Loucy (cell line): ENCODE measurements around the gene ZSCAN9.

Experiments used
- H2AFZ ChIP-seq: fragments of 200-600 bp; sonication (generic); 2 replicates; pipeline ENCODE4 v1.6.0; 2016; ENCODE audit warnings: antibody characterized with exemption, mild to moderate bottlenecking, low read length, moderate library complexity
- H3F3A ChIP-seq: fragments of 200-600 bp; 2 replicates; pipeline ENCODE4 v1.6.0; 2016; ENCODE audit warnings: antibody characterized with exemption, low read depth, mild to moderate bottlenecking
- H3K27me3 ChIP-seq: fragments of 200-600 bp; sonication (generic); 2 replicates; pipeline ENCODE4 v1.6.1; 2014; ENCODE audit warnings: low read length, mild to moderate bottlenecking; ENCODE audit not compliant: insufficient read depth, poor library complexity, severe bottlenecking
- H3K36me3 ChIP-seq: fragments of 200-600 bp; sonication (generic); 2 replicates; pipeline ENCODE4 v1.6.1; 2016; ENCODE audit warnings: low read length; ENCODE audit not compliant: insufficient read depth
- H3K4me1 ChIP-seq: fragments of 200-600 bp; sonication (generic); 2 replicates; pipeline ENCODE4 v1.5.1; 2014; ENCODE audit warnings: low read length, mild to moderate bottlenecking; ENCODE audit not compliant: insufficient read depth, poor library complexity, severe bottlenecking
- H3K4me2 ChIP-seq: fragments of 200-600 bp; sonication (generic); 2 replicates; pipeline ENCODE4 v1.6.0; 2014; ENCODE audit warnings: antibody characterized with exemption, low read length, low read depth, mild to moderate bottlenecking; ENCODE audit not compliant: poor library complexity, severe bottlenecking
- H3K4me3 ChIP-seq: fragments of 200-600 bp; sonication (generic); 2 replicates; pipeline ENCODE4 v1.5.1; 2014; ENCODE audit warnings: low read length, mild to moderate bottlenecking, mixed read lengths; ENCODE audit not compliant: poor library complexity, severe bottlenecking
- H3K79me2 ChIP-seq: fragments of 200-600 bp; sonication (generic); 2 replicates; pipeline ENCODE4 v1.6.1; 2014; ENCODE audit warnings: low read length; ENCODE audit not compliant: insufficient read depth
- H3K9ac ChIP-seq: fragments of 200-600 bp; sonication (generic); 2 replicates; pipeline ENCODE4 v1.6.0; 2014; ENCODE audit warnings: mild to moderate bottlenecking, low read depth, low read length, moderate library complexity; ENCODE audit not compliant: poor library complexity, severe bottlenecking
- H3K9me2 ChIP-seq: fragments of 200-600 bp; sonication (generic); replicated peaks from 2 replicates; pipeline ENCODE4 v1.6.1; 2016; ENCODE audit warnings: low read depth, low read length, mixed read lengths
- H3K9me3 ChIP-seq: fragments of 200-600 bp; sonication (generic); 2 replicates; pipeline ENCODE4 v1.6.1; 2014; ENCODE audit warnings: mild to moderate bottlenecking, antibody characterized with exemption, low read length, low read depth; ENCODE audit not compliant: insufficient read depth
- H4K20me1 ChIP-seq: fragments of 200-600 bp; sonication (generic); 2 replicates; pipeline ENCODE4 v1.6.0; 2014; ENCODE audit warnings: antibody characterized with exemption, low read length, mild to moderate bottlenecking; ENCODE audit not compliant: insufficient read depth, poor library complexity, severe bottlenecking
- EZH2phosphoT487 ChIP-seq: fragments of 200-600 bp; IDR thresholded peaks from 2 replicates; pipeline ENCODE4 v1.6.1; 2018; ENCODE audit warnings: antibody characterized with exemption, mild to moderate bottlenecking, moderate library complexity, borderline replicate concordance
- TF ChIP-seq, protein P1 (sequence below): fragments of 200-600 bp; sonication (generic); conservative IDR thresholded peaks from 2 replicates; pipeline ENCODE4 v1.5.1; 2014; ENCODE audit warnings: mild to moderate bottlenecking, antibody characterized with exemption, low read length

Gene ZSCAN9

DNA sequence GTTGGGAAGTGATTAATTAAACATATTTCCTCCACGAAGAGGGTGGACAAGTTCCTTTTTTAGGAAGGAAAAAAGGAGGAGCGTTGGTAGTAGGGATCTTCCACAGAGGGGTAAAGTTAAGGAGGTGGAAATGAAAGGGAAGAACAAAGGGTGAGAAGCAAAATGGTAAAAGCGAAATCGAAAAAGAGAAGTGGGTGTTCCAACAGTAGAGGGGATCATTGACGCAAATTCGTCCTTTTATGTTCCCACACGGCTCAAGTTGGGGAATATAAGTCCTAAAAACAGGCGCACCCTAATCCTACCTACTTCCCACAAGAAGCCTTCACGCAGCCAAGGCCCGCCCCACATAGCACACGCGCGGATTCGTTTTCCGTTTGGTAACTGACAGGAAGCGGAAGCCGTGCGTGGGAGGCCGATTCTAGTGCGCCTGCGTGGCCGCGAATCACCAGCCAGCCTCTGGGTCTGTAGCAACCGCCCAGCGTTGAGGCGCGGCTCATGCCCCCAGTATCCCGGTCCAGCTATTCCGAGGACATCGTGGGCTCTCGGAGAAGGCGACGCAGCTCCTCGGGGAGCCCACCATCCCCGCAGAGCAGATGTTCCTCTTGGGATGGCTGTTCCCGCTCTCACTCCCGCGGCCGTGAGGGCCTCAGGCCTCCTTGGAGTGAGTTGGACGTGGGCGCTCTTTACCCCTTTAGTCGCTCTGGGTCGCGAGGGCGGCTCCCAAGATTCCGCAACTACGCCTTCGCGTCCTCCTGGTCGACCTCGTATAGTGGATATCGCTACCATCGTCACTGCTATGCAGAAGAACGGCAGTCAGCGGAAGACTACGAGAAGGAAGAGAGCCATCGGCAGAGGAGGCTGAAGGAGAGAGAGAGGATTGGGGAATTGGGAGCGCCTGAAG is 34.1 kb downstream of the ZSCAN9 start, which contains the start of gene NKAPL:
NKAPL (plus strand) TSS at position 421 of the 901 bp plus-strand sequence; CDS start at position 496, 75 bp downstream.
- H3K27me3 ChIP-seq, result no peaks in the 10 kb centered on the region
- H4K20me1 ChIP-seq, result no peaks in the 10 kb centered on the region
- no peak within 1 kb of the TSS for H2AFZ ChIP-seq
- H3K9me3 ChIP-seq, result no peaks in the 10 kb centered on the region
- no peaks in the 10 kb centered on the region for H3F3A ChIP-seq
- no peaks in the 10 kb centered on the region for H3K36me3 ChIP-seq
- peaks cover 5% of the 10 kb centered on the region for H3K4me1 ChIP-seq
- H3K4me2 ChIP-seq, result no peak within 1 kb of the TSS
- no peak within 1 kb of the TSS for H3K9ac ChIP-seq
- no peak within 1 kb of the TSS for H3K4me3 ChIP-seq
- H3K9me2 ChIP-seq, result no peaks in the 10 kb centered on the region
- no peaks in the 10 kb centered on the region for H3K79me2 ChIP-seq
- TF ChIP-seq, protein P1, sequence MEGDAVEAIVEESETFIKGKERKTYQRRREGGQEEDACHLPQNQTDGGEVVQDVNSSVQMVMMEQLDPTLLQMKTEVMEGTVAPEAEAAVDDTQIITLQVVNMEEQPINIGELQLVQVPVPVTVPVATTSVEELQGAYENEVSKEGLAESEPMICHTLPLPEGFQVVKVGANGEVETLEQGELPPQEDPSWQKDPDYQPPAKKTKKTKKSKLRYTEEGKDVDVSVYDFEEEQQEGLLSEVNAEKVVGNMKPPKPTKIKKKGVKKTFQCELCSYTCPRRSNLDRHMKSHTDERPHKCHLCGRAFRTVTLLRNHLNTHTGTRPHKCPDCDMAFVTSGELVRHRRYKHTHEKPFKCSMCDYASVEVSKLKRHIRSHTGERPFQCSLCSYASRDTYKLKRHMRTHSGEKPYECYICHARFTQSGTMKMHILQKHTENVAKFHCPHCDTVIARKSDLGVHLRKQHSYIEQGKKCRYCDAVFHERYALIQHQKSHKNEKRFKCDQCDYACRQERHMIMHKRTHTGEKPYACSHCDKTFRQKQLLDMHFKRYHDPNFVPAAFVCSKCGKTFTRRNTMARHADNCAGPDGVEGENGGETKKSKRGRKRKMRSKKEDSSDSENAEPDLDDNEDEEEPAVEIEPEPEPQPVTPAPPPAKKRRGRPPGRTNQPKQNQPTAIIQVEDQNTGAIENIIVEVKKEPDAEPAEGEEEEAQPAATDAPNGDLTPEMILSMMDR, result no peak
- TF ChIP-seq EZH2phosphoT487, result no peak

DNA sequence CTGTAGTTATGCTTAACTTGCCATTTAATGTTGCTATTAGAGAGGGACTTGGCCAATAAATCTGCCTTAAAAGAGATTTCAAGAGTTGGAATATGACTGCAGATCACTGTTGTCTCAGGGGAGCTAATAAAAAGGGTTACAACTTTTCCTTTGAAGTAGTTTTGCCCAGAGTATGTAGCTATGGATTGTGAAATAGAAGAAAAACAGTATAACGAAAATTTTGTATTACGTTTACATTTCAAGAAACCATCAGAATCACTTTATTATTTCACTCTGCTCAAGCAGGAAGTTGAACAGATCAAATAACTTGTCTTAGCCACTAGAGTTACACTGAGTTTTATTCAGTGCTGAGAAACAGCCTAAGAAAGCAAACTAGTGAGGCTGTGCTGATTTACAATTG is 38.8 kb downstream of the ZSCAN9 start:
- H3K4me1 ChIP-seq, result peaks cover 28% of the 10 kb centered on the region
- no peaks in the 10 kb centered on the region for H3F3A ChIP-seq
- H3K79me2 ChIP-seq, result peaks cover 15% of the 10 kb centered on the region
- no peaks in the 10 kb centered on the region for H3K9me3 ChIP-seq
- H3K9me2 ChIP-seq, result no peaks in the 10 kb centered on the region
- peak overlapping the region; percentile 11 for H3K4me2 ChIP-seq
- no peaks in the 10 kb centered on the region for H3K27me3 ChIP-seq
- TF ChIP-seq, protein P1, result no peak
- TF ChIP-seq EZH2phosphoT487, result no peak
- H3K36me3 ChIP-seq, result no peaks in the 10 kb centered on the region
- H3K9ac ChIP-seq, result peak overlapping the region; percentile 0
- H4K20me1 ChIP-seq, result no peaks in the 10 kb centered on the region
- H2AFZ ChIP-seq, result peak overlapping the region; percentile 58
- H3K4me3 ChIP-seq, result no peak overlapping the region

DNA sequence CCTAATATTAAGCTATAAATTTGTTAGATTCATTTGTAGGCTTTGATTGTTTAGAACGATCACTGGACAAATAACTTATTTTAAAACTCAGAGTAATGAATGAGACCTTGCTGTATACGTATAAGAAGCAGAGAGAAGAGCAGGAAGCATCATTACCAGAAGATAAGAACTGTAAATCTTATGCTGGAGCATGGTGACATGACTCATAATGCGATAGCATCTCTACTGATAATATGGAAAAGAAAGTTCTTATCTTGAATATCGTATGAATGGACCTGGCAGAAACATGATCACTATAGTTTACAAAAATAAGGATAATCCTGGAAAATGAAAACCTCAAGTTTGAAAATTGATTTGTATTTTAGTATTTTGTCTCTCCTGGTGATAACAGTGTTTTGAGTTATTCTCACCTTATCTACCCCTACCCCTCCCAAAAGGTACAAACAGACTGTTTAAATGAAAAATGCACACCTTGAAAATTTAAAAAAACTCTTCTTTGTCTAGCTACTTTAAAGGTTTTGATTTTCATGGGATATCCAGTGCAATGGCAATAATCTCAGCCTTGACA is 39.8 kb downstream of the ZSCAN9 start:
- Histone ChIP-seq H3K79me2 (peaks cover 15% of the 10 kb centered on the region), H3K4me2 (no peak overlapping the region), H3K27me3 (no peaks in the 10 kb centered on the region), H3K9me2 (no peaks in the 10 kb centered on the region), H3F3A (no peaks in the 10 kb centered on the region), H4K20me1 (no peaks in the 10 kb centered on the region), H3K9ac (peak overlapping the region; percentile 0), H2AFZ (no peak overlapping the region), H3K36me3 (no peaks in the 10 kb centered on the region), H3K4me3 (no peak overlapping the region), H3K4me1 (peaks cover 33% of the 10 kb centered on the region), H3K9me3 (no peaks in the 10 kb centered on the region)
- TF ChIP-seq, protein P1, result no peak
